HG02981 (cell line): ENCODE measurements around the gene CNDP1.

Experiments
- ATAC-seq: cut with Tn5 transposase; IDR thresholded peaks from one replicate; pipeline ENCODE4 v1.9.1; 2021; ENCODE audit warnings: mild to moderate bottlenecking, moderate library complexity; ENCODE audit not compliant: unreplicated experiment

Gene CNDP1

DNA sequence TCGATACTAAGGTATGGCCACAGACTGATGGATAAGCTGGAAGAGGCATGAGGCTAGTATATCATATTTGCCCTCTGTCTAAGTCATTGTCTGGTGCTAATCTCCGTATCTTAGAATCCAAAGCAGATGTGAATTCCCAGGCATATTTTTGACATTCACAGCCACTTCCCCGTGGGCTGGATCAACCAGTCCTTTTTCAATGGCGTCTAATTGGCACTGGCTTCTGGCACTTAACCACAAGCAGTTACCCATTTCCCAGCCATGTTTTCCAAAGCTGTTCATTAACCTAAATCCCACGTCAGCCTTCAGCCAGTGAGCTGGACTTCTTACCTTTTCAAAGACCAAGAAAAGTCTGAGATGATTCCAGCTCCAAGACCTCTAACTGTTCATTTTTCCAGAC lies 42.7 kb downstream of the CNDP1 start:
- no peak for ATAC-seq

DNA sequence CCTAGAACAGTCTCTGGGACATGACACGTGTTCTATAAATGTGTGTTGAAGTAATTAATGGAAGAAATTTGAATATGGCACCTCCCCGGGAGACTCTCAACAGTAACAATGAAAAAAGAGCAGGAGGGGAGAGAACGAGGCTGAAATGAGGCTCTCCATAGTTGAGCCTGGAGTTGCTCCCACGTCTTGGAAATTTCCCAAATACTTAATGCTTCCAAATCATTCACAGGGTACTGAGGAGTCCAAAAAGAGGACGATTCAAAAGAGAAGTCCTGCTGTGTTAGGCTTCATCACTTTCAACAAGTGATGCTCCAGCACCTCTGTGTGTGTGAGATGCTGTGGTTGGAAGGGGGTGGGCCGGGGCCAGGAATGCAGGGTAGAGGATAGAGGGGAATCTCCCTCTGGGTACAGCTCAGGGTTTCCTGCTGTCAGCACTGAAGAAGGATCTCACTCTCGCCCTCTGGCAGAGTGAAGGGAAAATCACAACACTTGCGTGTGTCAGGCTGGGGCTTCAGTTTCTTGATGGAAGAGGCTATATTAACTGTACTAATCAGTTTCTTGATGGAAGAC lies 45.3 kb downstream of the CNDP1 start:
- ATAC-seq = no peak

- ATAC-seq = no peak
These were observed 48.3 kb downstream of the CNDP1 start for GRCh38 chr18:74582642-74583041.

GRCh38 chr18:74587441-74587840 lies 53.1 kb downstream of the CNDP1 start:
- ATAC-seq = no peak

DNA sequence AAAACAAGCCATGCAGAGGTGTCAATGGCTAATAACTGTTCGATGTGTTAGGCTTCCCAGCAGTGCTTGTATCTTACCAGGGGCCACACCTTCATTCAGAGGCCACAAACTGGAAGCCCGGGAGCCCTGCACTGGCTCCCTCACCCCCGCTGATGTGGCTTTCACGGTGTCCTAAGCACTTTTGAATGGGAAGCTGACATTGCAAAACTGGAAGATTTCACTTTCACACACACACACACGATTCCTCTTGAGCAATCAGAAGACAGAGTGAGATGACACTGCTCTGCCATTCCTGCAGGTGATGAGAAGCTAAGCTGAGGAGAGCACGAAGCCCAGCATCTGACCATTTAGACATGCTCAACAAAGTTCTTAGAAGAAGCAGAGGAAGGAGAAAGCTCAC lies 54.7 kb downstream of the CNDP1 start:
- ATAC-seq = no peak

GRCh38 chr18:74589811-74590210 lies 55.5 kb downstream of the CNDP1 start:
- ATAC-seq = no peak

DNA sequence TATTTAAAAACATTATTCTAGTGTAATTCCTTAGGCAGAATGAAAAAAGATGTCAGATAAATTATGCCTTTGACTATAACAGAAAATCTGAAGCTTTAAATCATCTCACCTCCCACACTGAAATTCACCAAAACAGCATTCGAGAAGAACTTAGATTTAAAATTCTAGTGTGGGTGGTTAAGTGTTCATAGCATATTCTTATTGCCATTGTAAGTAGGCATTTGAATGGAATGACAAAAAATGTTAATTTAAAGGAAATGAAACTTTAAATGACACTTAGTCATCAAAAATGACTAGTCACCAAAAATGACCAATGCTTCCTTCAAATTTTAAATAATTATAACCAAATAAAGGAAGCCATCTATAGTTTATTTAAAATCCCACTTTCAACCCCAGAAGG lies 56.4 kb downstream of the CNDP1 start:
- ATAC-seq = no peak

- ATAC-seq = no peak
These were observed 61.1 kb downstream of the CNDP1 start for GRCh38 chr18:74595431-74595830.

- ATAC-seq = peak; percentile 25
These were observed 62.8 kb downstream of the CNDP1 start for GRCh38 chr18:74597034-74597661.

DNA sequence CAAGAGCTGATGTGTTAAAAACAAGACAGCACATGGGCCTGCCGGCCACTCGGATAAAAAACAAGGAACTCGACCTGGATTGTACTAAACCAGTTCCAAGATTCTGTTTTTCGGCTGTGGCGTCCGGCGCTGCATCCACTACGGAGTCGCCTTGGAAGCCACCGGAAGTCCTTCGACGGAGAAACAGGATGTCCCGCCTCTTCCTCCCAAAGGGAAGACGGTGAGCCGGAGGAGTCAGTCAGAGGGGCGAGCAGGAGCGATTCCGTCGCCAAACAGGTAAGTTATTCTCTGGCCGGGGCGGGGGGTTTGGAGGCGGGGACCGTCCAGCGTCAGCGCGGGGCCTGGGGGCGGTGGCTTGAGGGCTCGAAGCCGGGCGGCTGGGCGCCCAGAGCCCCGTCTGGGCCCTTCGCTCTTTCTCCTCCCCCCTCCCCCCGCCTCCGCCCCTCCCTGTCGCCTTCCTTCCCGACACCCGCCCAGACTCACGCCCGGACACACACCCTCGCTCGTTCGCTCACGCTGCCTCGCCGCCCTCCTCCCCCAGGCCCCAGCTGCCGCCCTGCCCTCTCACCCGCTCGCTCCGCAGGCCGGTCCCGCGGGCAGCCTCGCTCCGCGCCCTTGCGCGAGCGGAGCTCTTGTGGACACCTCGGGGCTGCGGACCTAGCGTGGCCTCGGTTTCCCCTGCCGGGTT lies 63.5 kb downstream of the CNDP1 start, which contains the start of gene ZNF407:
Gene ZNF407, plus strand, starts transcription at position 209 of the 688 bp plus-strand sequence. CDS start 33,150 bp downstream, outside the sequence.
- peak; percentile 71 for ATAC-seq

DNA sequence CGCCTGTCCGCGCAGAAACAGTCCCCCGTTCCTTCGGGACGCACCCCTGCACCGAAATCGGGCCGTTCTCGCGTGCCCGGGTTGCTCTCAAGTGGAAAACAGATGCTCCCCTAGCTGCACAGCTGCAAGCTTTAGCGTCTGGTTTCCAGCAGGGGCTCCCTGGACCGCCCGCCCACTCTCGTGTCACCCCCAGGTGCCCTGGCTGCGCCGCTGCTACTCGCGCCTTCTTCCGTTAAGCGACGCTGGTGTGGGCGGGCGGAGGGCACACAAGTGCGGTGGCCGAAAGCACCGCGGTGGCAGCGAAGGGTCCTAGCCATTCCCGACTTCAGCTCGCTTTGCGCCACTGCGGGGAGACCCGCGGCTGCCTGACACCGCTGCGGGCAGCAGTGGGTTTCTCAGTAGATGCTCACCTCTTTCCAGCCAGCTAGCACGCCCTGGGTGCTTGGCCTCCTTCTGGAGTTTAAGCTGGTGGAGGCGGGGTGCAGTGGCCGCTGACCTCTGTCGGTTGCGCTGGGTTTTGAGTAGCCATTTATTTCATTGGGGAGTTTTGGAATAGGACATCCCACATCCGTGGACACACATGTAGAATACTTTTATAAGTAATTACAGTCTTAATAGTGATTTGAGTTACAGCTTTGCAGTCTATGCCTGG lies 64.2 kb downstream of the CNDP1 start:
- peak; percentile 66 for ATAC-seq

DNA sequence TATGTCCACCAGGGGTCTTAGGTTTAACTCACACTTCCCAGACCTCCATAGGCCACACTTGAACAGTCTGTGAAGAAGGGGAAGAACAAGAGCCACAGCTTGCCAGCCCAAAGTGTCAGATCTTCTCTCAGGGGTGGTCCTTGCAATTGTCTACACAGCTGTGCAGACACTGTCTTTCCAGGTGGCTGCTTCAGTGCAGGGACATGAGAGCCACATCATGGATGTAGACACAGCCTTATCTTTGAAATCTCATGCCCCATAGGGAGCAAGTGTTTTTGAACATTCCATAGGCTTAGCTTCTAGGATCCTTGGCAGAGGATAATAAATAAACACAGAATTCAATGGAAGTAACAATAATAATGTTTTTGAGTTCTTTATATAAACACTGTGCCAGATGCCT lies 70.1 kb downstream of the CNDP1 start:
- ATAC-seq = no peak

DNA sequence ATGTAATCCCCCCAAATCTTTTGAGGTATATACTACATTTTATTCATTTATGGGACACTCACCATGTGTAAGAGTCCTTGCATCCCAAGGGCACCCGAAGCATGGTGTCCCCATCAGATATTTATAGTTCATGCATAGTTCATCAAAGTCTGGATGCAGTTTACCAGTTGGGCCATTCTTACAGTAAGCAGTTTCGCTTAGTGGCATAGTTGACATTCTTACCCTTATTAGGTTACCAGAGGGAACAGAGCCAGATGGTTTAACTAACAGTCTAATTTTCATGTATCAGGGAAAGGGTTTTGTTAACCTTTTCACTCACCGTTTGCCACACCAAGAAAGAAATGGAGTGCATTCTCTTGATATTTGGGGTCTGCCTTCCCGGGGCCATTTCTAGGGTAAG lies 70.5 kb downstream of the CNDP1 start:
- ATAC-seq = no peak

- no peak for ATAC-seq
These were observed 74.4 kb downstream of the CNDP1 start for GRCh38 chr18:74608681-74609080.

- no peak for ATAC-seq
These were observed 75.2 kb downstream of the CNDP1 start for GRCh38 chr18:74609535-74609934.

DNA sequence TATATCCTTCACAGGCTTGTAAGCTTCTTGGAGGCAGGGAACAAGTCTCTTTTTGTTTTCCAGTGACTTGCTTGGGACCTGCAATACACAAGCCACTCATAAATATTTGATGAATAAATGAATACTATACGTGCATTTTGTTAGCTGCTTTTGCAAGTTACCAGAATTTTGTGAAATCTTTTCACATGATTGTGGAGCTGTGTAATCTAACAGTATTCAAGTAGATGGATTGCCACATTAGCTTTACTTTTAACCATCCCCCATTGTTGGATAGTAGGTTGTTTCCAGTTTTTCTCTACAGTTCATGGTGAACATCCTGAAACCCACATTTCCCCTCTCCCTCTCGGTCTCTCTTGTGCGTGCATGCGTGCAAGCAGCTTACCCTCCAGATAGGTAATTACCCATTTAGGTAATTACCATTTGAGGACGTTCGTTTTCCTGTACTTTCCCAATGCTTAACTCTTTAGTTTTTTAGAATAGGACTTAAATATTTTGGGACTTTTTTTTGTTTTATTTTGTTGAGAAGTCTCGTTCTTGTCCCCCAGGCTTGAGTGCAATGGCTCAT lies 75.8 kb downstream of the CNDP1 start:
- no peak for ATAC-seq

DNA sequence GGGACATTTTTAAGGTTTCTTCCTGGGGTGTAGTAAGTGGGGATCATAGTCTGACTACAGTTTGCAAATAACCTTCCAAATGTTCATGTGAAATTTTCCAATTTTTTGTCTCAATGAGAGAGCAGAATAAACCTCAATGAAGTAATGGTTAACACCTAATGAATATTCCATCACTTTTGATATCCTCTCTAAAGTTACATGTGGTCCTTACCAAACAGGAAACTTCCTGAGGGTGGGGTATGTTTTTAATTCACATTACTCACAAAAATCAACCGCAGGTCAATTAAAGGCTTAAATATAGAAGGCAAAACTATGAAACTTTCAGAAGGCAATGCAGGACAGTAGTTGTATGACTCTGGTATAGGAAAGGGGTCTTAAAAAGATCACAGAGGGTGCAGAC lies 76.6 kb downstream of the CNDP1 start:
- ATAC-seq = no peak

DNA sequence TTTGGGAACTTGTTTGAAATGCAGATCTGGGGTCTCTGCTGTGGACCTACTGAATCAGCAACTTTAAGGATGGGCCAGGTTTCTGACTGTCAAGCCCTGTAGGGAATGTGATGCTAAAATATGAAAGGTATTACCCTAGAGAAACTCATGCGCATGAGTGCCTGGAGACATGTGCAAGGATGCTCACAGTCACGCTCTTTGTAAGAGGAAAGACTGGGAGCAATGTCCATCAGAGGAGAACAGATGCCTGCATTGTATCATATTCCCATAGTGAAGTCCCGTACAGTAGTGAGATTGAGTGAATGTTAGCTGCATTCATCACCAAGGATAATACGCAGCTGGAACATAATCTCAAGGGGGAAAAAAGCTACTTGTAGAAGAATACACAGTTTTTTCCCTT lies 77.5 kb downstream of the CNDP1 start:
- no peak for ATAC-seq

- no peak for ATAC-seq
These were observed 79.1 kb downstream of the CNDP1 start for GRCh38 chr18:74613381-74613780.

DNA sequence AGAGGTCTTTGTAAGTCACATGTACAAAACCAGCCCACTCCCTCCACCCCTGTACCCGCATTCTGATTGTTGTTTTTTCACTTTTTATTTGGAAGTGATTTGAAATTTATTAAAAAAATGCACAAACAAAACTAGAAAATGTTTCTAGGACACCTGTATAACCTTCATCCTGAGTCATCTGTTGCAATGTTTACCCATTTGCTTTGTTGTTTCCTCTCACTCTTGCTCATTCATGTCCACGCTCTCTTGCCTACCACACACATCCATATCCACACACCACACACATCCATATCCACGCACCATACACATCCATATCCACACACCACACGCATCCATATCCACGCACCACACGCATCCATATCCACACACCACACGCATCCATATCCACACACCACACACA lies 82.2 kb downstream of the CNDP1 start:
- no peak for ATAC-seq

DNA sequence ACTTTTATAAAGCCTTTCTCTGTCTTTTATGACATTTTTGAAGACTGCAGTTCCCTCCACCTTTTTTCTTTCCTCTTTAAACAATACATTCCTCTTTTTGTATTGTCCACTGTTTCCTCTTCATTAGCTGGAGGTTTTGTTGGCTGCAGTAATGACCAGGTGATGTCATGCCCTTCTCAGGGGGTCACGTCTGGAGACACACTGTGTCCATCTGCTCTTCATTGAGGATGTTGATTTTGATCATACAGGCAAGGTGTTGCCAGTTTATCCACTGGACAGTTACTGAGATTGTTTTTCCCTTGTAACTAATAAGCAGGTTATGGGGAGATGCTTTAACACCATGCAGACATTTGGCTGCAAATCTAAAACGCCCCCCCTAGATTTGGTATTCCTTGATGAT lies 83.2 kb downstream of the CNDP1 start:
- no peak for ATAC-seq

DNA sequence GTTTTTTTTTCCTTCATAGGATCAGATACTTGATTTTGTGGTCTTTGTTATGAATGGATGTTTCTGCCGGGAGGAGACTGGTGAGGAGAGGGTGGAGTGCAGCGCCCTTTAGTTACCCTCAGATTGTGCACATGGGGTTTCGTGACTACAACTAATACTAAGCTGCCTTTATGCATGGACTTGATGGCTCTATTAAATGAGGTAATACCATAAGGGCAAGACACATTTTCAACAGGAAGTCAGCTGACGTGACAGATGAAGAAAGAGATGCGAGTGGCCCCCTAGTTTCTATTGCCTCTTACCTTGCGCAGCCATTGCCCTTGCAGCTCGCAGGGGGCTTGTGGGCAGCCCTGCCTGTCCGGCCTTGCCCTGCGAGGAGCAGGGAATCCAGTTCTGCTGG lies 87.8 kb downstream of the CNDP1 start:
- no peak for ATAC-seq
